GM12892 (cell line): ENCODE measurements around the gene OAS1.

Source experiments
- POLR2A ChIP-seq: IDR thresholded peaks from 2 replicates; pipeline ENCODE4 v1.6.1; 2011; ENCODE audit warnings: low read depth, low read length, control low read depth
- POLR2AphosphoS5 ChIP-seq: IDR thresholded peaks from 2 replicates; pipeline ENCODE4 v1.6.1; 2011; ENCODE audit warnings: low read depth, low read length, control low read depth

GRCh38 chr12:112942572-112942971, 35.8 kb downstream of the OAS1 start:
- TF ChIP-seq POLR2A, result no peak
- no peak for TF ChIP-seq POLR2AphosphoS5
